NOMO-1 treated with dmso at 0.1 percent for 144 hours (cell line): ENCODE measurements around the gene GPHN.

ENCODE experiments used
- DNase-seq: peaks from one replicate; lab custom pipeline; 2025; ENCODE audit not compliant: unreplicated experiment; lab: John Stamatoyannopoulos, UW

The GPHN gene

GRCh38 chr14:67137744-67138371 is 629.9 kb downstream of the GPHN start:
- DNase-seq, result no peak

- DNase-seq, result no peak
Observed at GRCh38 chr14:67140556-67140955, 632.6 kb downstream of the GPHN start.

GRCh38 chr14:67141146-67141900 is 633.4 kb downstream of the GPHN start:
- no peak for DNase-seq

- no peak for DNase-seq
Observed at GRCh38 chr14:67151082-67151666, 643.2 kb downstream of the GPHN start.

GRCh38 chr14:67158566-67158965 is 650.6 kb downstream of the GPHN start:
- no peak for DNase-seq

GRCh38 chr14:67162385-67162784 is 654.4 kb downstream of the GPHN start:
- DNase-seq, result no peak

- DNase-seq, result no peak
Observed at GRCh38 chr14:67166450-67166853, 658.5 kb downstream of the GPHN start.

GRCh38 chr14:67167420-67168109 is 659.6 kb downstream of the GPHN start:
- no peak for DNase-seq

GRCh38 chr14:67168110-67168441 is 660.1 kb downstream of the GPHN start:
- DNase-seq, result no peak

- DNase-seq, result no peak
Observed at GRCh38 chr14:67170660-67171059, 662.7 kb downstream of the GPHN start.

GRCh38 chr14:67172056-67172455 is 664.1 kb downstream of the GPHN start:
- no peak for DNase-seq

GRCh38 chr14:67172520-67172919 is 664.6 kb downstream of the GPHN start:
- DNase-seq, result no peak

- DNase-seq, result no peak
Observed at GRCh38 chr14:67173719-67174118, 665.8 kb downstream of the GPHN start.

- no peak for DNase-seq
Observed at GRCh38 chr14:67186172-67186768, 678.3 kb downstream of the GPHN start.

GRCh38 chr14:67186789-67187584 is 679.0 kb downstream of the GPHN start:
- DNase-seq, result no peak

GRCh38 chr14:67187826-67188225 is 679.9 kb downstream of the GPHN start:
- DNase-seq, result no peak

GRCh38 chr14:67188326-67188725 is 680.4 kb downstream of the GPHN start:
- no peak for DNase-seq

- no peak for DNase-seq
Observed at GRCh38 chr14:67191768-67192290, 683.9 kb downstream of the GPHN start.

- DNase-seq, result no peak
Observed at GRCh38 chr14:67192366-67192765, 684.4 kb downstream of the GPHN start.

GRCh38 chr14:67195279-67195678 is 687.3 kb downstream of the GPHN start:
- DNase-seq, result no peak
